GOT3 (cell line): Measurements from ENCODE around the gene DISC1.

Experiments used
- DNase-seq: peaks from one replicate; lab custom pipeline; 2025; ENCODE audit warnings: mixed read lengths; lab: John Stamatoyannopoulos, UW

The DISC1 gene

DNA sequence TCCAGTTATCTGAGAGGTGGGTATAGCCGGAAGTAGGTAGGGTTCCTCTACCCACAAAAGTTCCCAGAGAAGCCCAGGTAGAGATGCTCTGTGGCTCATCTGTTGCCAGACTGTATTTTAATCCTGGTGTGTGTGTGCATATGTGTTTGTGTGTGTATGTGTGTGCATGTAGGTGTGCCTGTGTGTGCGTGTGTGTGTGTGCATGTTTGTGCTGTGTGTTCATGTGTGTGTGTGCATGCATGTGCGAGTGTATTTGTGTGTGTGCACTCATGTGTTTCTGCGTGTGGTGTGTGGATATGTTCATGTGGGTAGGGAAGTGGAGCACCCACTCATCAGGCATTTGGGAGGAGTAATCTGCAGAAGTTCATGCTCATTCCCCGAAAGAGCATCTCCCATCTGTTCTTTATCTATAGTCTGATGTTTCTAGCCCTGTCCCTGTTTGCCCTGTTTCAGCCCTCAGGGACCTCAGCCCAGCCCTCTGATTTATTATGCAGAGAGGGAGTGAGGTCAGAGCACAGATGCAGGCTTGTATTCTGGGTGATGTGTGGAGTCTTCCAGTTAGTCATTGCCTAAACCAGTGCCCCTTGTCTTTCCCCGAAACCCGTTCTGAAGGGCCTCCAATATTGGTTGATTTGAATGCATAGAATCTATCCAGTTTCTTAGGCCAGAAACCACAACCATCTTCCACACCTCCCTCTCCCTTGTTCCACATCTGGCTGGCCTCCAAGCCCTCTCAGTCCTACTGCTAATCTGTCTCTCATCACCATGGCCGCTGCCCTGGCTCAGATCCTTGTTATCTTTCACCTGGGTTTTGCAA is 69.1 kb downstream of the DISC1 start:
- DNase-seq = no peak

- DNase-seq = no peak
Observed at GRCh38 chr1:231699784-231700183, 73.2 kb downstream of the DISC1 start.

DNA sequence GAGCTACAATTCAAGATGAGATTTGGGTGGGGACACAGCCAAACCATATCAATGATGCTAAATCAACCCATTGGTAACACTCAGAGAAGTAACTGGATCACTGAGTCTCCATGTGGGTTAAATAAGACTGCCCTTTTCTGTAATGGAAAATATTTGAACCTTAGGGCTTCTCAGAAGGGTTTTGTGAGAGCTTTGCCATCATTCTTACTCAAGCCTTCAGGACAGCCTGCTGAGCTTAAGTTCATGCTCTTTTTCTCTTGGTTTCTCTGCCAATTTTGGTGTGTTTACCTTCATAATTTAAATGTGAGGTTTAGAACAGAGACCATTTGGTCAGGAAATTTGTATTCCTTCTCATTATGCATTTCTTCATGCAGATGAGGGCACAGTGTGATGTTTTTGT is 74.7 kb downstream of the DISC1 start:
- DNase-seq = no peak

DNA sequence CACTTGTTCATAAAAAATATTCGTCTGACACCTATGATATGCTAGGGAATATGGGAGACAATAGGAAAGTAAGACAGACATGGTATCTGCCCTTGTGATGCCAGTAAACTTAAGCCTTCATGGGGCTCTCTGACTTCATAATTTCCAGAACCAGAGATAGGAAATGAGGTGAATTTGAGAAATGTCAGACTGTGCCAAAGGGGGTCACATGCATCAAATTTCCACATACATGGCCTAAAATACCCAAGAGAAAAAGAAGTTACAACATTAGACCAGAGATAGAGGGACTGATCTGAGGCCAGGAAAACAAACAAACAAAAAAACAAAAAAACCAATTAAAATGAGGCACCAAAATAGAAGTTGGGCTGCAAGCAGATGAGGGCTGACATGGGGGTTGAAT is 75.7 kb downstream of the DISC1 start:
- DNase-seq = no peak

DNA sequence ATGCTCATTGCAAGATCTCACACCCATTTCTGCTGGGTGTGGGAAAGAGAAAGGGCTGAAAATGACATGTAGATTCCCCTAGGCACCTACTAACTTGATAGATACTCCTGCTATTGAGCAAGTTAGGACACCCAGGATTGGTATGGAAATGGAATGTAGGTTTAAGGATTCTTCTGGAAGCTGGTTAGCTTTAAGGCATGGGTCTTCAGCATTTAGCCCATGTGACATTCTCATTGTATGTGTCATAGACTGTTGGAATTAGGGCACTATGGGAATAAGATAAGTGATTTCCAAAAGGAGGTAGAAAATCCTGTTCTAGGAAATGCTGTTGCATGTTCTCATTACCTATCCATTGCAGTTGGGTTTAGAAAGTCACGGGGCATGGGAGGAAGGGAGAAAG is 76.2 kb downstream of the DISC1 start:
- DNase-seq = no peak

GRCh38 chr1:231705806-231706760 is 79.5 kb downstream of the DISC1 start:
- DNase-seq = no peak

GRCh38 chr1:231706934-231707333 is 80.3 kb downstream of the DISC1 start:
- no peak for DNase-seq

DNA sequence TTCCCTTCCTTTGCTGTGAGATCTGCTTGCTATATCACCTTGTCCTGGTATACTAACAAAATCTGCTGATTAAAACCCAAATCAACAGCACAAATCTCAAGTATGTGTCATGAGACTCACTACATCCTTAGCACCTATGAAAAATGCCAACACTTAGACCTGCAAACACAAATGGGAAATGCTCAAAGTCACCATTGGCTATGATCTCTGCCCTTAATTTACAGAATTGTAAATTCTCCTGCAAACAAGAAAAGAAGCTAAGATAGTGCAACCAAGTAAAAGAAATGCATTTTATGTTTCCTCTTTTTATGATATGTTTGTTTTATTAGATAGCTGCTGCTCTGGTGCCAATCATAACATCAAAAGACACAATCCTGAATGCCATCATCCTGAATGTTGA is 80.8 kb downstream of the DISC1 start:
- DNase-seq = no peak

GRCh38 chr1:231708394-231708793 is 81.8 kb downstream of the DISC1 start:
- no peak for DNase-seq

DNA sequence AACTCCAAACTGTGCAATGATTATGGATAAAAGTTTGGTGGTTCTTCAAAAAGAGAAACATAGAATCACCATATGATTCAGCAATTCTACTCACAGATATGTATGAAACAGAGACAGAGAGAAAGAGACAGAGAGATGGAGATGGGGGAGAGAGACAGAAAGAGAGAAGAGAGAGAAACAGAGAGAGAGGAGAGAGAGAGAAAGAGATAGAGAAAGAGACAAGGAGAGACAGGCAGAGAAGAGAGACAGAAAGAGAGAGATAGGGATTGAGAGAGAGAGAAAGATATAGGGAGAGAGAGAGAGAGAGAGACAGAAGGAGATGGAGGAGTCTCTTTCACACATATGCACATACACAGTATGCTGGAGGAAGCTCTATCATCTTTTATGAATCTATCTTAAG is 87.8 kb downstream of the DISC1 start:
- DNase-seq = no peak

DNA sequence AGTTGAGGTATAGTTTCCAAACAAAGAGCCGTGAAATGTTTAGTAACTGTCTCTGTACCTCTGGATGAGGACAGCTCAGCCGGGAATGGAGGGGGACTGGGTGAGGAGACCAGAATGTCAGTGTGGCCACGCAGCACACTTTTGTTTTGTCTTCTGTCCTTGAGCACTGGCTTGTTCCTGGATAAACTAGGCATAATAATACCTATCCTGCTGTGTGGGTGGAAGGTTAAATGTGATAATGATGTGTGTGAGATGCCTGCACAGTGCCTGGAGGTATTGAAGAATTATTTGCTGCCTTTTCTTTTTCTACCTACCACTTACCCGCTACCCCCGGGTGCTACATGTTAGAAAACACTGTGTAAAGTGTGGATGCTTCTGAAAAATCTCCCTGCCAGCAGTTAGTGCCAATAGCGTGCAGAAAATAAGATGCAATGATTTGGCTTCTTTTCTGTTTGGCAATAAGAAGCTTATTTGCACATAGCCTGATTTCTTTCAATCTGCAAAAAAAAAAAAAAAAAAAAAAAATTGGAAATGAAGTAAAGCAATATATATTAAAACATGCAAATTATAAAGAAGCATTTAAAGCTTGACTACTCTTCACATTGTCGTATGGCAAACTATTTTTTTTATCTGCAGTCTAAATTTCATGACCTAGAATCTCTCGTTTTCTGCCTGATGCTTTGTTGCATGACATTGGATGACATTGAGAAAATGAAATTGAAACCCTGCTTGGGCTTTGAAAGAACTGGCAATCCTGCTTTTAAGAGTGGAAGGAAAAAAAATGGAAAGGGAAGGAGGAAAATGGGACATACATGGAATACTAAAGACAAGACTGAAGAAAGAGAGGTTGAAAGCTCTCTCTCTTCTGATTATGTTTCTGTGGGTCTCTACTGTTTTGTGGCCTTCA is 89.5 kb downstream of the DISC1 start:
- no peak for DNase-seq

DNA sequence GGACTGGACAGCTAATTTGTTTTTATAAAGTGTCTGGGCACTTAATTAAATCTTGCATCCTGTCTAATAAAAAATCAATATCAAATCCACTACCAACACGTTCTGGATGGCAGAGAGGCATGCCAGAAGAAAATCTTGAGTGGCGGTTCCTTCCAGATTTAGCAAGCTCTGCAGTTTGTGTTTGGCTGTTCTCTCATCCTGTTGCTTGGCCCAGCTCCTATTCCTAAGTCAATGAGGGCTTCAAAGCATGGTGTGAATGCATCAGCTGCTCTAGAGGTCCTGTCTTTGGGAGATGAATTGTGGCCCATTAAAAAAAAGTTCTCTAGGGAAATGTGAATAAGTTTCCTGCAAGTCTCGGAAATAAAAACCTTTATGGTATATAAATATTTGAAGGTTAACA is 90.3 kb downstream of the DISC1 start:
- no peak for DNase-seq

- DNase-seq = no peak
Observed at GRCh38 chr1:231719485-231720183, 93.0 kb downstream of the DISC1 start.

DNA sequence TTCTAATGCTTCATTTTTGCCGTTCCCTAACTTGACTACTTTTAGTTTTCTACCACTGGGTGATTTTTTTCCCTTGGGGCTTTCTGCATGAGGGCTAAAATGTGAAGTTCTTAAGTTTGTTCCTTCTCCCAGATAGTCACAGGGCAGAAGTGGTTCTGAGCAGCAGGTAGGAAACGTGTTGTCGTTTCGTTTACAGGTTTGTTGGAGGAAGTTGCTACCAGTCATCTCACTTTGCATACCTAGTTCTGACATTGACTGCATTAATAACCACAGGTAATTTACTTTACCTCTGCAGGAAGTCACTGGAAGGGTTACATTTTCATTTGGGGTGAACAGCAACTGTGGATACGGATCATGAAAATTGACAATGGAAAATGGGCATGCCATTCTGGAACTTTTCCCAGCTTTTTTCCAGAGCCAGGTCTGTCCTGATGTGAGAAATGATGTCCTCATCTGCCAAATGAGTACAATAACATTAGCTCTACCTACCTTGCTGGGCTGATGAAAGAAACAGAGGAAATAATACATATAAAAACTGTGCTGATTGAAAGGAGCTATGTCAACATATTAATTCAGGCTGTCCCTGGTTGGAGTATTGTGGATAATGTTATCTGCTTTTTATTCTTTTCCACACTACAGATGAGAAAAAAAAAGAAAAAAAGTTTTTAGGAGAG is 94.2 kb downstream of the DISC1 start:
- no peak for DNase-seq

DNA sequence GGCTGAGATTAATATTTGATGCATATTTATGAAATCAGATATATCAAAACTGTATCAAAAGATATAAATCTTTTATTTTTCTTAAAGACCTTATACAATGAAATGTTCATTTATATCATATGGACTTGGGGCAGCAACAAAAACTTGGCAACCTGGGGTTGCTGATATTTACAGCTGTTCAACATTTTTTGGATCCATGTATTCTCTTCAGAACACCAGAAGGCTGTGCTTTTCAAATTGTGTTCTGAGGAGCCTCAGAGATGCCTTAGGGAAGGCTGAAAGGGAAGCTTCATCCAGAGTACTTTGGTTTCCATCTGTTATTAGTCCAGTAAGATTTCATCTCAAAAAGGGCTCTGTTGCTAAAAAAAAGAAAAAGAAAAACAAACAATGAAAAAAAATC is 94.8 kb downstream of the DISC1 start:
- DNase-seq = no peak

- DNase-seq = no peak
Observed at GRCh38 chr1:231722356-231722755, 95.8 kb downstream of the DISC1 start.

- DNase-seq = no peak
Observed at GRCh38 chr1:231723146-231723545, 96.6 kb downstream of the DISC1 start.

- DNase-seq = no peak
Observed at GRCh38 chr1:231724041-231724440, 97.5 kb downstream of the DISC1 start.

DNA sequence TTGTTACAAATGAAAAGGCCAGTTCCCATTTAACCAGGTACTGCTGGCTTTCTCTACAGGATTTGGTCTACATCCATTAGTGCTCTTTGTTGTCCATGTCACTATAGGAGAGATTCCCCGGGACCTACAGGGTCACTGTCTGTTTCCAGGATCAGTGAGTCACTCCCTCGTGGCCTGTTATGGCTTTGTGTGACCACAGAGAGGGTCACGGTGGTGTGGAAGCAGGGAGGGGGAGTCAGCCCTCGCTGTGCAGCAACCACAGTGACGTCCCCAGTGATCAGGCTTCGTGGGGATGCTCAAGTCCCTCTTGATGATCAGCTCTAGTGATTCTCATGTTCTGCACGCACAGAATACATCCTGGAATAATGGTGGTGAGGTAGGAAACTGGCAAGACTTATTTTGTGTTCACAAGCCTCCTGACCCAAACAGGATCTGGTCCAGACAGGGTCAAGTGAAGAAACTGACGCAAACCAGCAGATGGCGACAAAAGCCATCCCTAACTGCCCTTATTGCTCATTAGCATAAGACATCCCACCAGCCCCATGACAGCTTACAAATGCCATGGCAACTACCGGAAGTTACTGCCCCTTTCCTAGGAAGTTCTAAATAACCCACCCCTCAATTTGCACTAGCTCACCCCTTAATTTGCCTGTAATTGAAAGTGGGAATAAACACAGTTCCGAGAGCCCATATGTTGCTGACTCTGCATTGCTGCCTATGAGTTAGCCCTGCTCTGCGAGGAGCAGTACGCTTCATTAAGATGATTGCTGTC is 98.5 kb downstream of the DISC1 start:
- no peak for DNase-seq

DNA sequence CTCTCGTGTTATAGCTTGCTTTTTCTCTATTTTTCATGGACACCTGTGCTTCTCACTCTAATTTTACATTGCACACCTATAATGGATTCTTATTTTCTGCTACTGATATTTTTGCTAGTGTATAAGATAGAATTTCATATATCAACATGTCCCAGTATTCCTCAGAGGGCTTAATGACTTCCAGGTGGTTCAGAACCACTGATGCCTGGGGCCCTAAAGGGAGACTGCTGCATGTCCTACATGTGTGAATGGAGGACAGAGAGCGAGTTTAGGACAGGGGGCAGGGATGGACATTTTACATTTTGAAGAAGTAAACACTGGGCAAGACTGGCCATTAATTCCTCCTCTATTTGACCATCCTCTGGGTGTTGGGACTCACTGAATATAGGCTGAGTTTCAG is 100.6 kb downstream of the DISC1 start:
- DNase-seq = no peak
